Upper lobe of right lung (tissue), 1 donor: ENCODE data around the gene SPATA16. TPM values are rescaled to one million over a fixed set of nuclear protein-coding genes. Genes with fewer than 3 reads are reported as not detected.

Source experiments
- ATAC-seq: fragments of 200-7000 bp; cut with Tn5 transposase; one replicate; pipeline ENCODE4 v1.9.1; 2020; ENCODE audit warnings: mild to moderate bottlenecking, moderate library complexity
- DNase-seq: peaks from one replicate; pipeline ENCODE4 v3.0.0-alpha.2; 2020
- H3K27ac ChIP-seq: fragments of 200-600 bp; one replicate; pipeline ENCODE4 v1.8.0; 2022
- H3K27me3 ChIP-seq: fragments of 200-600 bp; one replicate; pipeline ENCODE4 v1.8.0; 2022; ENCODE audit warnings: mild to moderate bottlenecking
- H3K36me3 ChIP-seq: fragments of 200-600 bp; one replicate; pipeline ENCODE4 v1.8.0; 2022
- H3K4me1 ChIP-seq: fragments of 200-600 bp; one replicate; pipeline ENCODE4 v1.8.0; 2022
- H3K4me3 ChIP-seq: fragments of 200-600 bp; one replicate; pipeline ENCODE4 v1.8.0; 2022; ENCODE audit warnings: mild to moderate bottlenecking
- H3K9me3 ChIP-seq: fragments of 200-600 bp; one replicate; pipeline ENCODE4 v1.8.0; 2022
- CTCF ChIP-seq: fragments of 200-600 bp; IDR thresholded peaks from one replicate; pipeline ENCODE4 v1.8.0; 2022; ENCODE audit warnings: antibody characterized with exemption
- intact Hi-C: fragments of 100-400 bp; cut with DNase I; formaldehyde crosslinking; loops from one replicate; pipeline ENCODE4 v1.11.0; 2022
- total RNA-seq: library from RNA; stranded (reverse); fragmentation: NEBNext Ultra II Directional; extraction: Animal tissue kit (Norgen Biotek cat#: 25700); gene quantifications from one replicate; pipeline ENCODE4 v1.2.1, GENCODE V29; 2021
- donor health status: DM: no; HTN: yes; CAD: no; lungs with severe emphysema.

The SPATA16 gene
- total RNA-seq, 1 donor from 2014 or later, result not detected

- no peaks in the 10 kb centered on the region for H3K27me3 ChIP-seq
- H3K4me1 ChIP-seq, result no peaks in the 10 kb centered on the region
- intact Hi-C loops, result no loop called here
- no peaks in the 10 kb centered on the region for H3K36me3 ChIP-seq
- no peak overlapping the region for H3K4me3 ChIP-seq
- no peak overlapping the region for H3K27ac ChIP-seq
- DNase-seq, result no peak
- H3K9me3 ChIP-seq, result no peaks in the 10 kb centered on the region
- ATAC-seq, result peak; percentile 62
- no peak for TF ChIP-seq CTCF
Measured at GRCh38 chr3:172856795-172857742, 284.0 kb downstream of the SPATA16 start.

- no peak for DNase-seq
- no peak for TF ChIP-seq CTCF
- no peak overlapping the region for H3K4me3 ChIP-seq
- no peaks in the 10 kb centered on the region for H3K4me1 ChIP-seq
- ATAC-seq, result no peak
- no peaks in the 10 kb centered on the region for H3K9me3 ChIP-seq
- H3K36me3 ChIP-seq, result no peaks in the 10 kb centered on the region
- intact Hi-C loops, result no loop called here
- H3K27me3 ChIP-seq, result no peaks in the 10 kb centered on the region
- no peak overlapping the region for H3K27ac ChIP-seq
Measured at GRCh38 chr3:172855037-172855436, 286.0 kb downstream of the SPATA16 start.

GRCh38 chr3:172853921-172854666 is 286.9 kb downstream of the SPATA16 start:
- no peaks in the 10 kb centered on the region for H3K27me3 ChIP-seq
- DNase-seq (no peak), ATAC-seq (no peak)
- no peaks in the 10 kb centered on the region for H3K9me3 ChIP-seq
- no peak overlapping the region for H3K4me3 ChIP-seq
- intact Hi-C loops, result no loop called here
- no peak overlapping the region for H3K27ac ChIP-seq
- H3K4me1 ChIP-seq, result no peaks in the 10 kb centered on the region
- TF ChIP-seq CTCF, result no peak
- H3K36me3 ChIP-seq, result no peaks in the 10 kb centered on the region

GRCh38 chr3:172853005-172853404 is 288.0 kb downstream of the SPATA16 start:
- no peak for DNase-seq
- no peak for TF ChIP-seq CTCF
- intact Hi-C loops, result no loop called here
- no peak for ATAC-seq
- Histone ChIP-seq H3K27ac (no peak overlapping the region), H3K36me3 (no peaks in the 10 kb centered on the region), H3K27me3 (no peaks in the 10 kb centered on the region), H3K4me3 (no peak overlapping the region), H3K4me1 (no peaks in the 10 kb centered on the region), H3K9me3 (no peaks in the 10 kb centered on the region)

GRCh38 chr3:172848910-172849309 is 292.1 kb downstream of the SPATA16 start:
- intact Hi-C loops, result no loop called here
- ATAC-seq (no peak), DNase-seq (no peak)
- Histone ChIP-seq H3K9me3 (no peaks in the 10 kb centered on the region), H3K4me3 (no peak overlapping the region), H3K36me3 (no peaks in the 10 kb centered on the region), H3K27ac (no peak overlapping the region), H3K4me1 (no peaks in the 10 kb centered on the region), H3K27me3 (no peaks in the 10 kb centered on the region)
- TF ChIP-seq CTCF, result no peak
